Measurements from ENCODE around the gene CA14.
"Not testable (repeated sequence)": the region's sequence is repeated elsewhere in the genome, so short reads cannot be mapped to it uniquely, and the experiment has no call there.

Gene CA14

GRCh38 chr1:150257624-150258585 is at the start of gene CA14:
TSS of gene CA14 (plus strand) at chr1:150257774. CDS start at chr1:150258129, 355 bp downstream.
- Mint-ChIP-seq H3K36me3 (no peaks in the 10 kb centered on the region), H3K4me3 (peak within 1 kb of the TSS in 1 of 2 donors; percentile 69), H3K27me3 (peaks cover 44 to 56% of the 10 kb centered on the region in 2 donors), H3K27ac (no peak within 1 kb of the TSS), H3K9me3 (no peaks in the 10 kb centered on the region), H3K4me1 (peaks cover 14 to 26% of the 10 kb centered on the region in 2 donors)
- ATAC-seq (replicated peaks) (no peak), DNase-seq (no peak)

- not testable (repeated sequence) for H3K27me3 Mint-ChIP-seq; H3K36me3 Mint-ChIP-seq; H3K27ac Mint-ChIP-seq; H3K4me3 Mint-ChIP-seq; DNase-seq; H3K9me3 Mint-ChIP-seq; H3K4me1 Mint-ChIP-seq; ATAC-seq (replicated peaks)
Observed at GRCh38 chr1:150208460-150208859, 49.1 kb upstream of the CA14 start.

GRCh38 chr1:150210091-150210490 is 47.5 kb upstream of the CA14 start:
- Mint-ChIP-seq H3K4me1 (peaks cover 5 to 15% of the 10 kb centered on the region in 2 donors), H3K9me3 (no peaks in the 10 kb centered on the region), H3K27me3 (peaks cover 0 to 3% of the 10 kb centered on the region in 2 donors), H3K36me3 (peaks cover 0 to 2% of the 10 kb centered on the region in 2 donors), H3K27ac (no peak overlapping the region), H3K4me3 (no peak overlapping the region)
- ATAC-seq (replicated peaks) (no peak), DNase-seq (no peak)

- Mint-ChIP-seq H3K4me1 (peaks cover 5 to 15% of the 10 kb centered on the region in 2 donors), H3K9me3 (no peaks in the 10 kb centered on the region), H3K27ac (no peak overlapping the region), H3K27me3 (peaks cover 0 to 3% of the 10 kb centered on the region in 2 donors), H3K36me3 (peaks cover 0 to 2% of the 10 kb centered on the region in 2 donors), H3K4me3 (no peak overlapping the region)
- no peak for ATAC-seq (replicated peaks)
- DNase-seq = no peak
Observed at GRCh38 chr1:150210706-150211105, 46.9 kb upstream of the CA14 start.

- Mint-ChIP-seq H3K36me3 (peaks cover 0 to 2% of the 10 kb centered on the region in 2 donors), H3K27ac (no peak overlapping the region), H3K4me1 (peaks cover 5 to 15% of the 10 kb centered on the region in 2 donors), H3K4me3 (no peak overlapping the region), H3K9me3 (no peaks in the 10 kb centered on the region), H3K27me3 (peaks cover 0 to 3% of the 10 kb centered on the region in 2 donors)
- ATAC-seq (replicated peaks) (no peak), DNase-seq (no peak)
Observed at GRCh38 chr1:150212070-150212469, 45.5 kb upstream of the CA14 start.

GRCh38 chr1:150213170-150214098 is 44.1 kb upstream of the CA14 start:
- peak overlapping the region; percentile 85 to 86 for H3K4me3 Mint-ChIP-seq
- peaks cover 5 to 15% of the 10 kb centered on the region in 2 donors for H3K4me1 Mint-ChIP-seq
- DNase-seq (peak; percentile 90), ATAC-seq (replicated peaks) (peak; percentile 100)
- no peaks in the 10 kb centered on the region for H3K9me3 Mint-ChIP-seq
- peaks cover 5 to 6% of the 10 kb centered on the region in 2 donors for H3K36me3 Mint-ChIP-seq
- no peaks in the 10 kb centered on the region for H3K27me3 Mint-ChIP-seq
- H3K27ac Mint-ChIP-seq = peak overlapping the region; percentile 96

- ATAC-seq (replicated peaks) = peak in 1 of 2 donors; percentile 35
- not testable (repeated sequence) for DNase-seq, H3K27me3 Mint-ChIP-seq, H3K9me3 Mint-ChIP-seq, H3K36me3 Mint-ChIP-seq
- H3K4me1 Mint-ChIP-seq = peaks cover 5 to 15% of the 10 kb centered on the region in 2 donors
- peak overlapping the region; percentile 96 for H3K27ac Mint-ChIP-seq
- peak overlapping the region; percentile 85 to 86 for H3K4me3 Mint-ChIP-seq
Observed at GRCh38 chr1:150214099-150214756, 43.3 kb upstream of the CA14 start.

GRCh38 chr1:150215855-150216254 is 41.7 kb upstream of the CA14 start:
- not testable (repeated sequence) for DNase-seq; H3K36me3 Mint-ChIP-seq; H3K27me3 Mint-ChIP-seq; H3K27ac Mint-ChIP-seq; H3K4me3 Mint-ChIP-seq; H3K9me3 Mint-ChIP-seq; ATAC-seq (replicated peaks)
- H3K4me1 Mint-ChIP-seq = peaks cover 5 to 15% of the 10 kb centered on the region in 2 donors

GRCh38 chr1:150221552-150221951 is 36.0 kb upstream of the CA14 start:
- DNase-seq (no peak), ATAC-seq (replicated peaks) (peak in 1 of 2 donors; percentile 45)

GRCh38 chr1:150224983-150225382 is 32.6 kb upstream of the CA14 start:
- no peak overlapping the region for H3K27ac Mint-ChIP-seq
- no peak for ATAC-seq (replicated peaks)
- H3K27me3 Mint-ChIP-seq = no peaks in the 10 kb centered on the region
- H3K36me3 Mint-ChIP-seq = peaks cover 34 to 55% of the 10 kb centered on the region in 2 donors
- peaks cover 4 to 23% of the 10 kb centered on the region in 2 donors for H3K4me1 Mint-ChIP-seq
- no peak overlapping the region for H3K4me3 Mint-ChIP-seq
- DNase-seq = no peak
- H3K9me3 Mint-ChIP-seq = no peaks in the 10 kb centered on the region

More at GRCh38 chr1:150221552-150221951, 36.0 kb upstream of the CA14 start:
- Mint-ChIP-seq H3K9me3 (no peaks in the 10 kb centered on the region), H3K4me3 (no peak overlapping the region), H3K27ac (no peak overlapping the region), H3K27me3 (no peaks in the 10 kb centered on the region), H3K4me1 (peaks cover 3 to 15% of the 10 kb centered on the region in 2 donors), H3K36me3 (peaks cover 26 to 36% of the 10 kb centered on the region in 2 donors)

- no peak overlapping the region for H3K4me3 Mint-ChIP-seq
- DNase-seq = no peak
- no peak overlapping the region for H3K27ac Mint-ChIP-seq
- H3K36me3 Mint-ChIP-seq = peaks cover 34 to 55% of the 10 kb centered on the region in 2 donors
- H3K4me1 Mint-ChIP-seq = peaks cover 4 to 23% of the 10 kb centered on the region in 2 donors
- no peaks in the 10 kb centered on the region for H3K9me3 Mint-ChIP-seq
- no peaks in the 10 kb centered on the region for H3K27me3 Mint-ChIP-seq
- peak; percentile 31 to 45 for ATAC-seq (replicated peaks)
Observed at GRCh38 chr1:150225546-150225945, 32.0 kb upstream of the CA14 start.

- DNase-seq (no peak), ATAC-seq (replicated peaks) (no peak)
- H3K27me3 Mint-ChIP-seq = no peaks in the 10 kb centered on the region
- H3K36me3 Mint-ChIP-seq = peaks cover 34 to 52% of the 10 kb centered on the region in 2 donors
- no peak overlapping the region for H3K4me3 Mint-ChIP-seq
- H3K9me3 Mint-ChIP-seq = no peaks in the 10 kb centered on the region
- peaks cover 4 to 23% of the 10 kb centered on the region in 2 donors for H3K4me1 Mint-ChIP-seq
- no peak overlapping the region for H3K27ac Mint-ChIP-seq
Observed at GRCh38 chr1:150226486-150226885, 31.1 kb upstream of the CA14 start.

GRCh38 chr1:150227228-150227627 is 30.3 kb upstream of the CA14 start:
- ATAC-seq (replicated peaks) (no peak), DNase-seq (no peak)
- no peak overlapping the region for H3K27ac Mint-ChIP-seq
- H3K9me3 Mint-ChIP-seq = no peaks in the 10 kb centered on the region
- peaks cover 34 to 52% of the 10 kb centered on the region in 2 donors for H3K36me3 Mint-ChIP-seq
- no peaks in the 10 kb centered on the region for H3K27me3 Mint-ChIP-seq
- no peak overlapping the region for H3K4me3 Mint-ChIP-seq
- H3K4me1 Mint-ChIP-seq = peaks cover 4 to 23% of the 10 kb centered on the region in 2 donors
